Endodermal cell (in vitro differentiated cells): Measurements from ENCODE around the gene COX7A1. TPM values are rescaled to one million over a fixed set of nuclear protein-coding genes. Genes with fewer than 3 reads are reported as not detected.

Experiments used
- DNase-seq: peaks from one replicate; pipeline ENCODE4 v3.0.0-alpha.2; 2017
- H3K27ac ChIP-seq: 2 replicates; pipeline ENCODE4 v1.5.1; 2013; ENCODE audit warnings: mild to moderate bottlenecking, low read depth, low read length, moderate library complexity
- H3K27me3 ChIP-seq: 2 replicates; pipeline ENCODE4 v1.6.1; 2013; ENCODE audit warnings: mild to moderate bottlenecking, low read length, moderate library complexity; ENCODE audit not compliant: insufficient read depth, control insufficient read depth, poor library complexity, severe bottlenecking
- H3K36me3 ChIP-seq: 2 replicates; pipeline ENCODE4 v1.7.0; 2013; ENCODE audit warnings: mild to moderate bottlenecking, low read length, moderate library complexity; ENCODE audit not compliant: control insufficient read depth, insufficient read depth
- H3K4me1 ChIP-seq: one replicate; pipeline ENCODE4 v1.7.0; 2013; ENCODE audit warnings: low read length; ENCODE audit not compliant: control insufficient read depth, insufficient read depth
- H3K4me3 ChIP-seq: 2 replicates; pipeline ENCODE4 v1.5.1; 2013; ENCODE audit warnings: mild to moderate bottlenecking, low read length, moderate library complexity
- H3K9ac ChIP-seq: 2 replicates; pipeline ENCODE4 v1.6.1; 2013; ENCODE audit warnings: mild to moderate bottlenecking, low read length, moderate library complexity; ENCODE audit not compliant: poor library complexity, severe bottlenecking; ENCODE audit errors: extremely low read depth
- H3K9me3 ChIP-seq: 2 replicates; pipeline ENCODE4 v1.6.1; 2013; ENCODE audit warnings: mild to moderate bottlenecking, low read length, moderate library complexity; ENCODE audit not compliant: control insufficient read depth
- H3K27ac Mint-ChIP-seq: 2 replicates; pipeline ENCODE4 v1.8.0; 2020; ENCODE audit warnings: mixed read lengths
- H3K27me3 Mint-ChIP-seq: 2 replicates; pipeline ENCODE4 v1.8.0; 2021; ENCODE audit warnings: mild to moderate bottlenecking, mixed read lengths; ENCODE audit not compliant: insufficient read depth
- H3K36me3 Mint-ChIP-seq: 2 replicates; pipeline ENCODE4 v1.8.0; 2020; ENCODE audit warnings: low read depth, mixed read lengths
- H3K4me1 Mint-ChIP-seq: 2 replicates; pipeline ENCODE4 v1.8.0; 2020; ENCODE audit warnings: mixed read lengths
- H3K4me3 Mint-ChIP-seq: 2 replicates; pipeline ENCODE4 v1.8.0; 2020; ENCODE audit warnings: mild to moderate bottlenecking, moderate library complexity, mixed read lengths
- H3K9me3 Mint-ChIP-seq: 2 replicates; pipeline ENCODE4 v1.8.0; 2020; ENCODE audit warnings: mild to moderate bottlenecking, mixed read lengths
- CTCF ChIP-seq: fragments of 200-600 bp; sonication (generic); conservative IDR thresholded peaks from 2 replicates; pipeline ENCODE4 v1.5.0; 2021; ENCODE audit warnings: antibody characterized with exemption, mild to moderate bottlenecking
- WGBS, 2 experiments: methylation state at CpG; one replicate each; pipeline versions ENCODE4 v1.1.5 to v1.1.7; 2013; ENCODE audit warnings: missing lambda C conversion rate in 2 of 2, mixed read lengths in 1 of 2; ENCODE audit not compliant: insufficient coverage in 1 of 2, insufficient read length in 1 of 2; 5-methylcytosine and 5-hydroxymethylcytosine counted together
- total RNA-seq, 2 donors: library from RNA; stranded (reverse); fragmentation: NEBNext Ultra II Directional in 1 of 2; extraction: Animal tissue kit (Norgen Biotek cat#: 25700) in 1 of 2; gene quantifications; 2 replicates in 1 of 2; 3 replicates in 1 of 2; pipeline ENCODE4 v1.2.1, GENCODE V29; 2021

The COX7A1 gene
- total RNA-seq, 2 donors from 2014 or later, result 1.4 to 2.4 TPM

DNA sequence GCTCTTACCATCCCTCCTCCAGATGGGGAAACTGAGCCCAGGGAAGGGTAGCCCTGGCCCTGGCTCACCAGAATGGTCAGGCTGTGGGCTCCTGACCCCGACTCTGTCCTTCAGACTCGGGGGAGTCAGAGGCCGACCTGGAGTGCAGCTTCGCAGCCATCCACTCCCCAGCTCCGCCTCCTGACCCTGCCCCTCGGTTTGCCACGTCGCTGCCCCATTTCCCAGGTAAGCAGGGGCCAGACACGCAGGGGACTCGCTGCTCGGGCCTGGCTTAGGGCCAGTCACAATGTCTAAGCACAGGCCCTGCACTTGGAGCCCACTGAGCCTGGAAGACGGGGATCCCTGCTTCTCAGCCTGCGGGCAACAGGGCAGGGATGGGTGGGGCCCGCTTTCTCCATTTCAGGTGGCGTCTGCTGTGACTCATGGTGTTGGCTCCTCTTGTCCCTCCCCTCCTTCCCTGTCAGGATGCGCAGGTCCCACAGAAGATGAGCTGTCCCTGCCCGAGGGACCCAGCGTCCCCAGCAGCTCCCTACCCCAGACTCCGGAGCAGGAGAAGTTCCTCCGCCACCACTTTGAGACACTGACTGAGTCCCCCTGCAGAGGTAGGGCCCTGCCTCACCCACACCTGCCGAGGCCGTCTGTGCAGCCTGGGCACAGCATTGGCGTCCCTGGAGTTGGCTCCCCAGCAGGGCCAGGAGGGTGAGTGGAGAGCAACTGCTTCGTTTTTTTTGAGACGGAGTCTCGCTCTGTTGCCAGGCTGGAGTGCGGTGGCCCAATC, 50.5 kb downstream of the COX7A1 start:
- Histone ChIP-seq H3K27ac (no peak overlapping the region), H3K27me3 (no peaks in the 10 kb centered on the region), H3K4me3 (no peak overlapping the region), H3K9me3 (no peaks in the 10 kb centered on the region), H3K9ac (no peak overlapping the region), H3K4me1 (no peaks in the 10 kb centered on the region), H3K36me3 (peaks cover 27% of the 10 kb centered on the region)
- DNase-seq, result no peak
- no peak for TF ChIP-seq CTCF
- H3K4me3 Mint-ChIP-seq, result no peak overlapping the region
- 91 to 92% methylated on average over 24 to 27 of the region's 27 CpGs for WGBS, 2 experiments
- H3K27ac Mint-ChIP-seq, result no peak overlapping the region
- H3K36me3 Mint-ChIP-seq, result peaks cover 54% of the 10 kb centered on the region
- no peaks in the 10 kb centered on the region for H3K27me3 Mint-ChIP-seq
- no peaks in the 10 kb centered on the region for H3K9me3 Mint-ChIP-seq
- H3K4me1 Mint-ChIP-seq, result no peaks in the 10 kb centered on the region

Other genes starting within 250 kb of the COX7A1 start
- gene HCST, start 249.9 kb downstream of the COX7A1 start, total RNA-seq, result 1 to 10 TPM; 1.3 to 1.5 TPM
- not detected for gene TYROBP, start 244.2 kb downstream of the COX7A1 start, total RNA-seq
- 10 to 100 TPM; 18.7 to 24.3 TPM for gene LRFN3, start 216.1 kb downstream of the COX7A1 start, total RNA-seq
- gene SDHAF1, start 157.3 kb downstream of the COX7A1 start, total RNA-seq, result 10 to 100 TPM; 12.9 to 14.1 TPM
- 10 to 100 TPM; 17.1 to 19.3 TPM for gene SYNE4, start 143.6 kb downstream of the COX7A1 start, total RNA-seq
- 10 to 100 TPM; 36.3 to 38.7 TPM for gene ALKBH6, start 138.2 kb downstream of the COX7A1 start, total RNA-seq
- 10 to 100 TPM; 12.6 to 19.7 TPM for gene CLIP3, start 119.6 kb downstream of the COX7A1 start, total RNA-seq
- 1 to 10 TPM; 6.7 to 8.9 TPM for gene THAP8, start 98.2 kb downstream of the COX7A1 start, total RNA-seq
- gene WDR62, start 97.5 kb downstream of the COX7A1 start, total RNA-seq, result 10 to 100 TPM; 23.5 to 34.4 TPM
- not detected for gene OVOL3, start 41.3 kb downstream of the COX7A1 start, total RNA-seq
- gene POLR2I, start 37.6 kb downstream of the COX7A1 start, total RNA-seq, result 100 to 1,000 TPM; 102 to 132 TPM
- 100 to 1,000 TPM; 189 to 194 TPM for gene TBCB, start 37.0 kb downstream of the COX7A1 start, total RNA-seq
- 100 to 1,000 TPM; 633 to 714 TPM for gene CAPNS1, start 12.4 kb downstream of the COX7A1 start, total RNA-seq
- 1 to 10 TPM; 1.6 to 2.7 TPM for gene ZNF565, start 62.2 kb upstream of the COX7A1 start, total RNA-seq
- gene ZNF146, start 62.7 kb upstream of the COX7A1 start, total RNA-seq, result 100 to 1,000 TPM; 105 to 128 TPM
- gene ZFP14, start 226.8 kb upstream of the COX7A1 start, total RNA-seq, result 10 to 100 TPM in 1 of 2 donors, 1 to 10 TPM in 1; 9.2 to 11.1 TPM